Mesenchymal stem cell (in vitro differentiated cells and primary cell): ENCODE data around the gene AGAP1.

Experiments used
- DNase-seq: peaks from one replicate; pipeline ENCODE4 v3.0.0-alpha.2; 2013
- H2AFZ ChIP-seq: one replicate; pipeline ENCODE4 v1.6.1; 2013; ENCODE audit warnings: low read depth, mild to moderate bottlenecking, control low read depth, inconsistent platforms, low read length, moderate library complexity
- H2AK5ac ChIP-seq: 2 replicates; pipeline ENCODE4 v1.6.1; 2013; ENCODE audit warnings: low read length, moderate library complexity, mild to moderate bottlenecking, inconsistent platforms; ENCODE audit not compliant: severe bottlenecking
- H2BK120ac ChIP-seq: one replicate; pipeline ENCODE4 v1.6.1; 2013; ENCODE audit warnings: low read depth, mild to moderate bottlenecking, inconsistent platforms, low read length, moderate library complexity
- H2BK12ac ChIP-seq, 2 experiments: one replicate each; pipeline ENCODE4 v1.6.1; 2013; ENCODE audit warnings: inconsistent platforms in 2 of 2, low read length in 2 of 2, mild to moderate bottlenecking in 2 of 2, moderate library complexity in 2 of 2, control low read depth in 1 of 2
- H2BK15ac ChIP-seq: one replicate; pipeline ENCODE4 v1.6.1; 2013; ENCODE audit warnings: mild to moderate bottlenecking, low read depth, inconsistent platforms; ENCODE audit not compliant: poor library complexity, severe bottlenecking
- H2BK5ac ChIP-seq: 2 replicates; pipeline ENCODE4 v1.6.1; 2013; ENCODE audit warnings: low read depth, mild to moderate bottlenecking, low read length, control low read depth, inconsistent platforms; ENCODE audit not compliant: poor library complexity, severe bottlenecking
- H3K14ac ChIP-seq, 2 experiments: one replicate each; pipeline ENCODE4 v1.6.1; 2013; ENCODE audit warnings: inconsistent platforms in 2 of 2, low read length in 2 of 2, control low read depth in 1 of 2, mild to moderate bottlenecking in 1 of 2, moderate library complexity in 1 of 2
- H3K18ac ChIP-seq, 2 experiments: one replicate each; pipeline ENCODE4 v1.6.1; 2013; ENCODE audit warnings: inconsistent platforms in 2 of 2, low read length in 2 of 2, control low read depth in 1 of 2, low read depth in 1 of 2, mild to moderate bottlenecking in 1 of 2
- H3K23ac ChIP-seq, 2 experiments: one replicate each; pipeline ENCODE4 v1.6.1; 2013; ENCODE audit warnings: inconsistent platforms in 2 of 2, low read length in 2 of 2, mild to moderate bottlenecking in 2 of 2, moderate library complexity in 2 of 2, control low read depth in 1 of 2
- H3K27ac ChIP-seq: 2 replicates; pipeline ENCODE4 v1.5.1; 2013; ENCODE audit warnings: mild to moderate bottlenecking, moderate library complexity, low read length, control low read depth, inconsistent platforms; ENCODE audit not compliant: poor library complexity, severe bottlenecking
- H3K27me3 ChIP-seq, 2 experiments: 2 replicates each; pipeline versions ENCODE4 v1.6.1 to v1.7.0; 2013; ENCODE audit warnings: low read length in 2 of 2, mild to moderate bottlenecking in 2 of 2, moderate library complexity in 2 of 2, control low read depth in 1 of 2, inconsistent platforms in 1 of 2; ENCODE audit not compliant: control insufficient read depth in 1 of 2, insufficient read depth in 1 of 2
- H3K36me3 ChIP-seq, 2 experiments: 2 replicates each; pipeline versions ENCODE4 v1.6.1 to v1.7.0; 2013; ENCODE audit warnings: low read length in 2 of 2, control low read depth in 1 of 2, inconsistent platforms in 1 of 2, low read depth in 1 of 2, mild to moderate bottlenecking in 1 of 2; ENCODE audit not compliant: insufficient read depth in 2 of 2, control insufficient read depth in 1 of 2
- H3K4ac ChIP-seq, 2 experiments: one replicate each; pipeline ENCODE4 v1.6.1; 2013; ENCODE audit warnings: inconsistent platforms in 2 of 2, low read length in 2 of 2, mild to moderate bottlenecking in 2 of 2, moderate library complexity in 2 of 2, control low read depth in 1 of 2, low read depth in 1 of 2
- H3K4me1 ChIP-seq: 2 replicates; pipeline ENCODE4 v1.6.1; 2013; ENCODE audit warnings: low read depth, low read length, control low read depth; ENCODE audit not compliant: control insufficient read depth, insufficient read depth
- H3K4me2 ChIP-seq: 2 replicates; pipeline ENCODE4 v1.6.1; 2013; ENCODE audit warnings: low read length, mild to moderate bottlenecking, inconsistent platforms; ENCODE audit not compliant: poor library complexity, severe bottlenecking
- H3K4me3 ChIP-seq, 2 experiments: 2 replicates each; pipeline versions ENCODE4 v1.5.1 to v1.7.0; 2013; ENCODE audit warnings: low read length in 2 of 2, mild to moderate bottlenecking in 2 of 2, control low read depth in 1 of 2, low read depth in 1 of 2; ENCODE audit not compliant: insufficient read depth in 1 of 2
- H3K79me1 ChIP-seq: replicated peaks from 2 replicates; pipeline ENCODE4 v1.6.1; 2013; ENCODE audit warnings: mild to moderate bottlenecking, control low read depth, low read length, inconsistent platforms; ENCODE audit not compliant: poor library complexity, severe bottlenecking
- H3K9ac ChIP-seq: 2 replicates; pipeline ENCODE4 v1.7.0; 2013; ENCODE audit warnings: mild to moderate bottlenecking, low read length, moderate library complexity
- H3K9me3 ChIP-seq: 2 replicates; pipeline ENCODE4 v1.7.0; 2013; ENCODE audit warnings: mild to moderate bottlenecking, low read length; ENCODE audit not compliant: control insufficient read depth
- H4K8ac ChIP-seq: one replicate; pipeline ENCODE4 v1.6.1; 2013; ENCODE audit warnings: inconsistent platforms, mild to moderate bottlenecking, low read length, moderate library complexity
- H4K91ac ChIP-seq: one replicate; pipeline ENCODE4 v1.6.1; 2013; ENCODE audit warnings: mild to moderate bottlenecking, low read length, inconsistent platforms
- WGBS: methylation state at CpG from one replicate; pipeline ENCODE4 v1.1.7; 2013; ENCODE audit warnings: mixed read lengths; 5-methylcytosine and 5-hydroxymethylcytosine counted together

The AGAP1 gene

DNA sequence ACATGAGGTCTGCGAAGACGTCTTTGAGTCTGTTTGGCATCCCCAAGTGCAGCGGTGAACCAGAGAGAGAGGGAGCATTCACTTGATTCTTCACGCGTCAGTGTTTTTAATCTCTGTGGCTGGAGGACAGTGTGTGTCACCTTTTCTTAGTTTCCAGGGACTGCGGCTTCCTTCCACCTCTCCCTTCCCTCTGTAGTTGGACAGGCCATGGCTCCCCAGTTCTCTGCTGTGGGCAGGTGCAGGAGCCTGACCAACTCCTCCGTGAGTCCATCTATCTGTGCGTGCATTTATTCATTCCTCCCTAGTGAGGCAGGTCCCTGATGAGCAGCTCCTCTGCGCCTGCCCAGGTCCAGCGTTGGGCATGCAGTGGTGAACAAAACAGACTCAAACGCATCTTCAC lies 42.9 kb downstream of the AGAP1 start:
- H2BK120ac ChIP-seq, result no peak overlapping the region
- no peak overlapping the region for H2AFZ ChIP-seq
- no peak overlapping the region for H4K91ac ChIP-seq
- no peak overlapping the region for H3K23ac ChIP-seq
- no peak overlapping the region for H2BK12ac ChIP-seq
- no peak overlapping the region for H3K18ac ChIP-seq
- H3K36me3 ChIP-seq, result peaks cover 0 to 5% of the 10 kb centered on the region in 2 experiments
- 96% methylated on average over 11 of the region's 11 CpGs for WGBS
- no peaks in the 10 kb centered on the region for H3K27me3 ChIP-seq
- no peak overlapping the region for H3K9ac ChIP-seq
- H3K4ac ChIP-seq, result no peak overlapping the region
- no peak overlapping the region for H3K27ac ChIP-seq
- DNase-seq, result no peak
- H2BK15ac ChIP-seq, result no peak overlapping the region
- no peak overlapping the region for H2AK5ac ChIP-seq
- peaks cover 52% of the 10 kb centered on the region for H3K79me1 ChIP-seq
- H2BK5ac ChIP-seq, result no peak overlapping the region
- no peak overlapping the region for H3K14ac ChIP-seq
- peaks cover 8% of the 10 kb centered on the region for H3K4me1 ChIP-seq
- H3K4me3 ChIP-seq, result no peak overlapping the region
- H3K9me3 ChIP-seq, result no peaks in the 10 kb centered on the region
- H4K8ac ChIP-seq, result no peak overlapping the region
- H3K4me2 ChIP-seq, result no peak overlapping the region

- H3K36me3 ChIP-seq, result peaks cover 0 to 5% of the 10 kb centered on the region in 2 experiments
- H2BK15ac ChIP-seq, result no peak overlapping the region
- no peak overlapping the region for H3K27ac ChIP-seq
- H2AFZ ChIP-seq, result no peak overlapping the region
- H3K27me3 ChIP-seq, result no peaks in the 10 kb centered on the region
- H3K4me2 ChIP-seq, result no peak overlapping the region
- H3K4me1 ChIP-seq, result peaks cover 8% of the 10 kb centered on the region
- H3K18ac ChIP-seq, result no peak overlapping the region
- no peak overlapping the region for H3K23ac ChIP-seq
- 95% methylated on average over 6 of the region's 7 CpGs for WGBS
- no peak for DNase-seq
- no peak overlapping the region for H2BK120ac ChIP-seq
- no peak overlapping the region for H4K8ac ChIP-seq
- no peak overlapping the region for H4K91ac ChIP-seq
- H2AK5ac ChIP-seq, result no peak overlapping the region
- H3K4me3 ChIP-seq, result no peak overlapping the region
- no peak overlapping the region for H3K9ac ChIP-seq
- H2BK5ac ChIP-seq, result no peak overlapping the region
- H3K9me3 ChIP-seq, result no peaks in the 10 kb centered on the region
- H3K4ac ChIP-seq, result no peak overlapping the region
- no peak overlapping the region for H2BK12ac ChIP-seq
- peaks cover 54% of the 10 kb centered on the region for H3K79me1 ChIP-seq
- no peak overlapping the region for H3K14ac ChIP-seq
Observed at GRCh38 chr2:235537186-235537585, 43.3 kb downstream of the AGAP1 start.

DNA sequence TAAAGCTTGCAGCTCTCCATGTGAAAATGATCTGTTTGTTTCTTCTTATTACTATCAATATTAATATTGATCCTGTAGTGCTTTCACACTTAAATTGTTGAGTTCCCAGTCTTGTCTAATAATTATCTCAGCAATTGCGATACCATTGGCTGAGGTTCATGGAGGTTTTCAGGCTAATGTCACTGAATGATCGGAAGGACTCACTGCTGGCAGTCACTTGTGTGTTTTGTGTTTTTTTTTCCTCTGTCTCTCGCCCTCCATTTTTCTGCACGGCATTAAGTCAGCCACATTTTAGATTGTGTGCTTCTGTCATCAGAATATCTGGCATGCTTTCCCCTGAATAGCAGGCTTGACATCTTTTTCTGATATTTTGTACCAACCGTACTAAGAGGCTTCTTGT lies 43.7 kb downstream of the AGAP1 start:
- Histone ChIP-seq H3K36me3 (peaks cover 0 to 5% of the 10 kb centered on the region in 2 experiments), H4K8ac (no peak overlapping the region), H3K79me1 (peaks cover 52% of the 10 kb centered on the region), H2AK5ac (no peak overlapping the region), H3K4ac (no peak overlapping the region), H2BK5ac (no peak overlapping the region), H3K27me3 (no peaks in the 10 kb centered on the region), H3K9ac (no peak overlapping the region), H3K14ac (no peak overlapping the region), H2AFZ (no peak overlapping the region), H2BK15ac (no peak overlapping the region), H2BK120ac (no peak overlapping the region), H3K4me1 (peaks cover 8% of the 10 kb centered on the region), H3K27ac (no peak overlapping the region), H2BK12ac (no peak overlapping the region), H3K4me3 (no peak overlapping the region), H3K23ac (no peak overlapping the region), H3K9me3 (no peaks in the 10 kb centered on the region), H3K4me2 (no peak overlapping the region), H3K18ac (no peak overlapping the region), H4K91ac (no peak overlapping the region)
- 90% methylated on average over 3 of the region's 5 CpGs for WGBS
- no peak for DNase-seq

DNA sequence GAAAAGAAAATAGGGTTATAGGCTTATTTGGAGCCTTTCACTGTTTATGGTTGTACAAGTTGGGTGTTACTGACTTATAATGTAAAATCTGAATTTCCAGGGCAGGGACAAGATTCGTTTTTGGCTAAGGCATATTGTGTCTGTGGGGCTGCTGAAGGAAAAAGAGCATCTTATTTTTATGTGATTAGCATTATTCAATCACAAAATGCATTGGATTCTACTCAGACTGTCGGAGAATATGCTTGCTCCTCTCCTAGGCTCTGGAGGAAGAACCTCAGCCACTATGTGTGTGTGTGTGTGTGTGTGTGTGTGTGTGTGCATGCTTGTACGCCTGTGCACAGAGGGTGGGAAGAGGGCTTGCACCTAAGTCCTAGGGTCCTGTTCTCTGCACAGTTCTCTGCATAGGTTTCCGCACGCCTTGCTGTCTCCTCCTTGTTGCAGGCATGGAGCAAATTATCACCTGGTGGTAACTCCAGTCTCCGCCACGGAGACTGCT lies 44.3 kb downstream of the AGAP1 start:
- no peak overlapping the region for H2BK120ac ChIP-seq
- H3K79me1 ChIP-seq, result peaks cover 55% of the 10 kb centered on the region
- no peak overlapping the region for H3K9ac ChIP-seq
- no peak overlapping the region for H2BK5ac ChIP-seq
- no peak overlapping the region for H3K4ac ChIP-seq
- no peak overlapping the region for H3K14ac ChIP-seq
- H3K18ac ChIP-seq, result no peak overlapping the region
- no peak overlapping the region for H3K4me2 ChIP-seq
- no peak overlapping the region for H2AFZ ChIP-seq
- H2AK5ac ChIP-seq, result no peak overlapping the region
- no peak overlapping the region for H3K4me3 ChIP-seq
- no peak overlapping the region for H3K23ac ChIP-seq
- no peaks in the 10 kb centered on the region for H3K27me3 ChIP-seq
- peaks cover 10% of the 10 kb centered on the region for H3K4me1 ChIP-seq
- peaks cover 0 to 5% of the 10 kb centered on the region in 2 experiments for H3K36me3 ChIP-seq
- 79% methylated on average over 5 of the region's 7 CpGs for WGBS
- no peak overlapping the region for H4K8ac ChIP-seq
- H2BK12ac ChIP-seq, result no peak overlapping the region
- DNase-seq, result no peak
- no peak overlapping the region for H2BK15ac ChIP-seq
- no peaks in the 10 kb centered on the region for H3K9me3 ChIP-seq
- no peak overlapping the region for H4K91ac ChIP-seq
- H3K27ac ChIP-seq, result no peak overlapping the region
